Stimulated activated CD8-positive, alpha-beta memory T cell treated with anti-CD3 and anti-CD28 coated beads, Interleukin-15, amount 100 ng/mL, for 4 hours (primary cell): ENCODE measurements around the gene NTHL1.

Experiments
- DNase-seq, 2 donors: peaks; one replicate each; pipeline ENCODE4 v3.0.0-alpha.2; 2020; ENCODE audit warnings: low read depth in 2 of 2

NTHL1 gene

DNA sequence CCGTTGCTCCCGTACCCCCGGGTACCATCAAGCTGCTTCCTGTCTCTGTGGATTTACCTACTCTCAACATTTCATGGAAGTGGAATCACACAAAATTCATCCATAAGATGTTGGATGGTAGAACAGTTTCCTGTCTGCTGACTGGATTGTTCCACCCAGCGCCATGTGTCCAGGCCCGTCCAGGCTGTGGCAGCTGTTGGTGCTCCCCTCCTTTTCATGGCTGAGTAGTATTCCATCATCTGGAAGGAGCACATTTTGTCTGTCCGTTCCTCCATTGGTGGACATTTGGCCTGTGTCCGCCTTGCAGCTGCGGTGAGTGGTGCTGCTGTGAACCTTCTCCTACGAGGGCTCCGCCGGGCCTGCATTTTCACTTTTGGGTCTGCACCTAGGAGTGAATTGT lies 18.5 kb upstream of the NTHL1 start:
- DNase-seq: no peak

DNA sequence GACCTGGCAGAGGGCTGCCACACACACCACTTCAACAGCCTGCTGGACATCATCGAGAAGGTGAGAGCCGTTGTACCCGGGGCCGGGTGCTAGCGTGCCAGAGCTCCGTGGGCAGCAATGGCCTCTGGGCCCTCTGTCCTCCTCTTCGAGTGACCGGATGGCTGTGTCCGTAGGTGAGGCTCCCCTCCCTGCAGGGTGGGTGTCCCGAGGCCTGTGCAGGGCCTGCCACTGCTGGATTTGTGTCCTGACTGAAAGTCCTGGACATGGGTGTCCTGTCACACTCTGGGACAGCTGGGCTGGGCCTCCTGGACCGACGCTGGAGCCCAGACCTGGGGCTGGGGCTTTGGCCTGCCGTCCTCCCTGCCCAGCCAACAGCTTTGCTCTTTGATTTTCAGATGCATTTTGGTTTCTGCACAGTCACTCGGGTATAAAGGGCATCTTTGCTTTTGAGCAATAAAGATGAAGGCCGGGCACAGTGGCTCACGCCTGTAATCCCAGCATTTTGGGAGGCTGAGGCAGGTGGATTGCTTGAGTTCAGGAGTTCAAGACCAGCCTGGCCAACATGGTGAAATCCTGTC lies 16.8 kb upstream of the NTHL1 start:
- no peak for DNase-seq

GRCh38 chr16:2063861-2064260 lies 16.2 kb upstream of the NTHL1 start:
- no peak for DNase-seq

DNA sequence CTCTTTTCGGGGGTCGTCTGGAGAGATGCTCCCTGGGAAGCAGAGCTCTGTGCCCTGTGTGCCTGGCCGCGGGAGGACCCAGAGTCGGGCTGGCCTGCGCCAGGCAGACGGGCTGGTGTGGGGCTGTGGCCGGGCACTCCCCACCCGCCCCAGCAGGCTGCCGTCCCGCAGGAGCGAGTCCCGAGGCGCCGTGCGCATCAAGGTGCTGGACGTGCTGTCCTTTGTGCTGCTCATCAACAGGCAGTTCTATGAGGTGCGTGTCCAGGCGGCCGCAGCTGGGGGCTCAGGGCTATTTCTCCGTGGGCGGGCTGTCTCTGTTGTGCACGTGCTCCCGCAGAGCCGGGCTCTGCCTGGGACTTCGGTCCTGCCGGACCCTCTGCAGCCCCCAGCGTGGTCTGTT lies 15.2 kb upstream of the NTHL1 start:
- no peak for DNase-seq

DNA sequence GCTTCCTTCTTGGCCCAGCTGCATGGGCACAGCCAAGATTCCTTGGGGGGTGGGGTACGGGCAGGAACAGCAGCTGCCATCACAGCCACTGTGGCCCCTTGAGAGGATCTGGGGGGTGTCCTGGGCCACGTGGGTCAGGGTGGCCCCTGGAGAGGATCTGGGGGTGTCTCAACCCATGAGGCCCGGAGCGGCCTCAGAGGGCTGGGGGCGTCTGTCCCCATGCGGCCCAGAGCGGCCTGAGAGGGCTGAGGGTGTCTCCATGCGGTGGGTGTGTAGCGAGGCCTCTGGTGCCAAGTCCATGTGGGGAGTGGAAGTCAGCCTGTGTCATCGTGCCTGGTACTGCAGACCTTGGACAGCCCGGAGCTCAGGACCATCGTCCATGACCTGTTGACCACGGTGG lies 13.9 kb upstream of the NTHL1 start:
- no peak for DNase-seq

GRCh38 chr16:2061023-2061422 lies 13.4 kb upstream of the NTHL1 start:
- no peak for DNase-seq

GRCh38 chr16:2060346-2060745 lies 12.7 kb upstream of the NTHL1 start:
- no peak for DNase-seq

DNA sequence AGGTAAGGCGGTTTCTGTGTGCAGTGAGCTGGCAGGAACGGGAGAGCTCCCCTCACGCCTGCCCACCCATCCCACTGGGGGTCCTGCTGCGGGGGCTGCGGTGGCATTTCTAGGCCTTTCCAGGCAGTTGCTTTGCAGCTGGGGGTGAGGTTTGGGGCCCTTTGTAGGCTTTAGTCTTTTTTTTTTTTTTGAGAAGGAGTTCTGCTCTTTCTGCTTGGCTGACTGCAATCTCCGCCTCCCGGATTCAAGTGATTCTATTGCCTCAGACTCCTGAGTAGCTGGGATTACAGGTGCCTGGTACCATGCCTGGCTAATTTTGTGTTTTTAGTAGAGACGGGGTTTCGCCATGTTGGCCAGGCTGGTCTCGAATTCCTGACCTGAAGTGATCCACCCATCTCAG lies 11.2 kb upstream of the NTHL1 start:
- DNase-seq: no peak

DNA sequence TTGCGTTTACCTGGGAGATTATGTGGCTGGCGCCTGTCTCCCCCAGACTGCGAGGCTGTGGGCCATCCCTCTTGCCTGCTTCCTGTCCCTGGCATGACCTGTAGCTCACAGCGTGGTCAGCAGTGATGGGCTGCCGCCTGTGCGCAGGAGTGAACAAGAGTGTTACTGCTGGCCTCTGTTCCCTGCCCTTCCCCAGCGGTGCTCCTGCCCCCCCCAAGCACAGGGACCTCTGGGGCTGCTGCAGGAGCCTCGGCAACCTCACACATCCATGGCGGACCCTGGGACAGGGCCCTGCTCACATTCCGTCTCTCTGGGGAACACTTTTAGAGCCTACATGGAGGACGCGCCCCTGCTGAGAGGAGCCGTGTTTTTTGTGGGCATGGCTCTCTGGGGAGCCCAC lies 10.8 kb upstream of the NTHL1 start:
- no peak for DNase-seq

DNA sequence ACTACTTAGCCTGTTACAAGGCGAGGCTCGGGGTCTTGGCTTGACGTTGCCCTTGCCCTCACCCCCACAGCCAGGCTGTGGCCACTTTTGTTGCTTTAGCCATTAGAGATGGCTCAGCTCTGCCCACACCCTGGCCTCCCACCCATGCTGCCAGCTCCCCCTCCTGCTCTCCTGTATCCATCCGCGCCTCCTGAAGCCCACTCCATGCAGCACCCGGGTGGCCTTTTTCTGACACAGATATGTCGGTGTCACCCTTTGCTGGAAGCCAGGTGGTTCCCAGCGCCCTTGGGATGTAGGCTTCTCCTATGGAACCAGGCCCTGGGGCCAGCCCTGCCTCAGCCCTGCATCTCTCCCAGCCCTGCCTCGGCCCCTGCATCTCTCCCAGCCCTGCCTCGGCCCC lies 9.8 kb upstream of the NTHL1 start:
- DNase-seq: no peak

GRCh38 chr16:2056681-2057407 lies 9.2 kb upstream of the NTHL1 start:
- no peak for DNase-seq

DNA sequence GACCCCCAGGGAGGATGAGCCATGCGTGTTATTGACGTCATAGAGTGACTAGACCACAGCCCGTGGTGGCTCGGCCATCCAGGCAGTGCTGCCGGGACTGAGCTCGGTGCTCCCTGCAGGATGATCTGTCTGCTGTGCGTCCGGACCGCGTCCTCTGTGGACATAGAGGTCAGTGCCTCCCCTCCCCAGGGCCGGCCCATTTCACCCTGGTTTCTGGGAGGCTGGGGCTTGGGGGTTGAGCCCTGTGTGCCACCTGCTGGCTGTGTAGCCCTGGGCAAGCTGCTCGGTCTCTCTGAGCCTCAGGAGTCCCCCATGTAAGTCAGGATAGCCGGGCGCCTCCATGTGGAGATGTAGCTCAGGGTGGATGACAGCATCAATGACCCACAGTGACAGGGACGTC lies 8.4 kb upstream of the NTHL1 start:
- DNase-seq: no peak

DNA sequence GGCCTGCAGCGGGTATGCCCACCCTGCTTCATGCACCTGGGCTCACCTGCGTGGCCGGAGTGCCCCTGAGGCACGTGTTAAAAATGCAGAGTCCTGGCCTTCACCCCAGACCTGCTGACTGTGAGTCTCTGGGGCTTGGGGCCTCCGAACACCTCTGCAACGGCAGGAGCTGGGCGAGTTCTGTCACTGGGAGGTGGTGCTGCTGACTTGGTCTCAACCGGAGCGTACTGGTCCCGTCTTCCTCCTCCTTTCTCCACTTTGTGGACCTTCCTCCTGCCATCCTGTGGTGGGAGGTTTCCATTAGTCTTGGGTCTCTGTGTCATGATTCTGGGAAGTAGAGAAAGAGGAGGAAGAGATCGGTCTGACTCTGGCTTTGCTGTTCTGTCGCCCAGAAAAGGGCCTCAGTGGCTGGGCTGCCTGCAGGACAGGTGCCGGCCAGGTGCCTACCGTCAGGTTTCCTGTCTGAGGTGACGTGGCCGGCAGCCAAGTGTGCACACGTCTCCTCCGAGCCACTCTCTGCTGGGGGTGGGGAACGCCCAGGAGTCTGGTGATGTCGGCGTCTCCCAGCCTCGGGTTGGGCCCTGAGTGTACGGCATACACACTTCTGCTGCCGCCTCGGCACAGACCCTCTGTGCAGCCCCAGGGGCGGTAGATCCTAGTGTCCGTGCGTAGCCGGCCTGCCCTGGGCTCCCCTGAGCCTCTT lies 7.1 kb upstream of the NTHL1 start:
- DNase-seq: no peak

- DNase-seq: no peak
Measured at GRCh38 chr16:2053897-2054296, 6.3 kb upstream of the NTHL1 start.

GRCh38 chr16:2053211-2053610 lies 5.6 kb upstream of the NTHL1 start:
- DNase-seq: no peak

GRCh38 chr16:2048116-2048543 lies 496 bp upstream of the NTHL1 start:
- DNase-seq: no peak

DNA sequence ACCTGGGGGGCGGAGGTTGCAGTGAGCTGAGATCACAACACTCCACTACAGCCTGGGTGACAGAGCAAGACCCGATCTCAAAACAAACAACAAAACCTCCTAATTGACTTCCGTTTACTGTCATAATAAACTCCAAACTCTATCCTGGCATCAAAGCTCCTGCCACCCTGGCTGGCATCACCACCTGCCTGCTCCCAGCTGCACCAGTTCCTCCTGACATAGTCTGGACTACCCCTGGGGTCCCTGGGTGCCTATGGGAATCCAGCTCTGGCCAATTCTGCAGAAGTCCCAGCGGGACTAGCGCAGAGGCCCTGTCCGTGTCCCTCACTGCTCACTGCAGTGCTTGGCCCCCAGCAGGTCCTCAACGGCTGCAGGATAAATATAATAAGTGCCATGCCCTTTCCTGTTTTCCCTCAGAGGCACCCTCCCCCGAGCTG lies 723 bp downstream of the NTHL1 start:
- DNase-seq: no peak

- DNase-seq: no peak
Measured at GRCh38 chr16:2045965-2046892, 1.4 kb downstream of the NTHL1 start.

DNA sequence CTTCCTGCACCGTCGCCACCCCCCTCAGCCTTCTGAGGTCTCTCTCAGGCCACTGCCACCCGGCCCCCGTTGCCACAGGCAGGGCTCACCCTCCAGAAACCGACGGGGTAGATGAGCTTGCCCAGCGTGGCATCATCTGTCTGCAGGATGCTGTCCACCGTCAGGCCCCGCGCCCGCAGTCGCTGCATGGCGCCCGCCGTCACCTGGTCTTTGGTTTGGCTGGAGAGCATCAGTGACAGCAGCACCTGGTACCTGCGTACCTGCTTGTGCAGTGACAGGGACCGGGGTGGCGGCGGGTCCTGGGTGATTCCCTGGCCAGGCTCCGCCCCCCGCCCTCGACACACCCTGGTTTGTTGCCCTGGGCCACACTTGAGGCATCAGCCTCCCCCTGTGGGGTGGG lies 3.1 kb downstream of the NTHL1 start:
- no peak for DNase-seq

DNA sequence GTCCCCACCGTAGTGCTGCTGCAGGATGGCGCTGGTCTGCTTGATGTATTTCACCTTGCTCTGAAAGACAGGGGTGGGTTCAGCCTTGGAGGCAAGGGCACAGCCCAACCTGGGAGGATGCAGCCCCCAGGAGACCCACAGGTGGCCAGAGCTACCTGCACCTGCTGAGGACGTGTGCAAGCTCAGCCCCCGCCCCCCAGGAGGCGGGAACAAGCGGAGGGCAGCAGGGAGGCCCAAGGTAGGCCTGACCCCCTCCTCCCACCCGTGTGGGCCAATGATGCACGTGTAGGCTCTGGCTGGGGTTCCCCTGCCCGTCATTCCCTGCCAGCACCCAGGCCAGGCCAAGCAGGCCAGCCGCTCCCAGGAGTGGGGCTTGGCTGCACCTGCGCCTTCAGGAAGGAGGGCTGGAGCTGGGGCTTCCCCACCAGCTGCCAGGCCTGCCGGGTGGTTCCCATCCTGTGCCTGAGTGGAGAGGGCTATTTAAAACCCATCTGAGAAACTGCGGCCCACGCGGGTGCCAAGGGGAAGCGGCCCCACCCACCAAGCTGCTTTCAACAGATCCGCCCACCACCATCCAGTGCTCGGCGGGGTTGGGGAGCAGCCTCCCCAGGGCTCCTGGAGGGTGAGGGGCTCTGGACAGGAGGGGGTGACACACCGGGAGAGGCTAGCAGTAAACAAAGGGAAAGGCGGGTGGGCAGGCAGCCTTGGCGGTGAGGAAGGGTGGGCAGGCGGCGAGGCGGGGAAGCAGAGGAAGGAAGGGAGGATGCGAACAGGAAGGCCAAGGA lies 3.8 kb downstream of the NTHL1 start:
- DNase-seq: no peak

DNA sequence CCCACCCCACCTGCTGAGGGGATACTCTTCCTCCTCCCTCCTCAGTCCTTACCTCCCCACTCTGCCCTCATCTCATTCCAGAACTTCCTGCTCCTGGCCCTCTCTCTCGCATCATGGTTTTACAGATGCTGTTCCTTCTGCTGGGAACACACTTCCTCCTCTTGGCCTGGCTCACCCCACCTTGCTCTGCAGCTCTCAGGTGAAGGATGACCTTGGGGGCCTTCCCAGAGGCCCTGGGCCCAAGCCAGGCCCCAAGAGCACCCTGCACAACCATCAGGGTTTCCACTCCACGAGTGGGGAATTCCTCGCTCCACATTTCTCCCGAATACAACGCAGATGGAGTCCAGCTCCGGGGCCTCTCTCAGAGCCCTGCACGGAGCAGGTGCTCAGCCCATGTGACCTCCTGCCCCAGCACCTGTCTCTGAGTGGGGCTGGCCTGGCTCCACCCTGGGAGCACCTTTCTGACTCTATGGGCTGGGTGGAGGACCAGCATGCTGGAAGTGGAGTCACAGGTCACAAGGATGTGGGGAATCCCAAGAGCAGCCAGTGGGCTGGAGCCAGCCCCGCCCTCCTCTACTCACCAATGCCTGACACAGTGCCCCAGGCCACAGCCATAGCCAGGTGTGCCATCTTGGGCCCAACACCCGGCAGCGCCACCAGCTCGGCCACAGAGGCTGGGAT lies 4.5 kb downstream of the NTHL1 start:
- DNase-seq: no peak
